ENCODE results near the gene DLGAP5.

DLGAP5 gene, protein sequence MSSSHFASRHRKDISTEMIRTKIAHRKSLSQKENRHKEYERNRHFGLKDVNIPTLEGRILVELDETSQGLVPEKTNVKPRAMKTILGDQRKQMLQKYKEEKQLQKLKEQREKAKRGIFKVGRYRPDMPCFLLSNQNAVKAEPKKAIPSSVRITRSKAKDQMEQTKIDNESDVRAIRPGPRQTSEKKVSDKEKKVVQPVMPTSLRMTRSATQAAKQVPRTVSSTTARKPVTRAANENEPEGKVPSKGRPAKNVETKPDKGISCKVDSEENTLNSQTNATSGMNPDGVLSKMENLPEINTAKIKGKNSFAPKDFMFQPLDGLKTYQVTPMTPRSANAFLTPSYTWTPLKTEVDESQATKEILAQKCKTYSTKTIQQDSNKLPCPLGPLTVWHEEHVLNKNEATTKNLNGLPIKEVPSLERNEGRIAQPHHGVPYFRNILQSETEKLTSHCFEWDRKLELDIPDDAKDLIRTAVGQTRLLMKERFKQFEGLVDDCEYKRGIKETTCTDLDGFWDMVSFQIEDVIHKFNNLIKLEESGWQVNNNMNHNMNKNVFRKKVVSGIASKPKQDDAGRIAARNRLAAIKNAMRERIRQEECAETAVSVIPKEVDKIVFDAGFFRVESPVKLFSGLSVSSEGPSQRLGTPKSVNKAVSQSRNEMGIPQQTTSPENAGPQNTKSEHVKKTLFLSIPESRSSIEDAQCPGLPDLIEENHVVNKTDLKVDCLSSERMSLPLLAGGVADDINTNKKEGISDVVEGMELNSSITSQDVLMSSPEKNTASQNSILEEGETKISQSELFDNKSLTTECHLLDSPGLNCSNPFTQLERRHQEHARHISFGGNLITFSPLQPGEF

DNA sequence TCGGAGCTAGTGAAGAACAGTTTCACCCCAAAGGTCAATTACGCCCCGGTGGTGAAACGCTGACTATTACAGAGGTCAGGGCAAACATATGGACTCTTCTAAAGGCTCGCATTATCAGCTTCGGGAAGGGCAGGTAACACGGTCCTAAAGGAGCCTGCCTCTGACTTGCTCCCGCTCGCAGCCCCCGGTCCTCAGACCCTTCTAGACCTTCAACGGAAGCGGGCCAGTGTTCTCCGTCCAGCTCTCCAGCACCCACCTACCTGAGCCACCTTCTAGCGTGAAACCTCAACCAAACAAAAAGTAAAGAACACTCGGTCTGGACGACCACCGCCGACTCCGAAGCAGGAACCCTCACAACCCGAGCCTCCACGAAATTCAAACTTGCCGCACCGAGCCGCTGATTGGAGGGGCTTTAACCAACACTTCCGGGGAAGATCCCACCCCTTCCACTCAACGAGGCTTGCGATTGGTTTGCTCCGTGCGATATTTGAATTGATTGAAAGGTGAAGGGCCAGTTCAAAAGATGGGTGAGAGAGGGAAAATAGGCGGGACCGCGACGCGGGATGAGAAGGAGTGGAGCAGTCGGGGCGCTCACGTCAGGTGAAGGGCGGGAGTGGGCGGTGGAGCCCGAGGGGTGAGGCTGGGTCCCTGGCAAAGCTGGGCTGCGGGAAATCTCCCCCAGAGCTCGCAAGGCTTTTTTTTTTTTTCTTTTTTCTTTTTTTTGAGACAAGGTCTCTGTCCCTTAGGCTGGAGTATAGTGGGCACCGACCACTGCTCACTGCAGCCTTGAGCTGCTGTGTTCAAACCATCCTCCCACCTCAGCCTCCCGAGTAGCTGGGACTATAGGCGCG, at the start of gene DLGAP5:
Gene DLGAP5 (minus strand): TSS at position 383 of the 851 bp plus-strand sequence. CDS start 2,406 bp downstream, outside the sequence.
- DNase-seq: peak; percentile 91

DNA sequence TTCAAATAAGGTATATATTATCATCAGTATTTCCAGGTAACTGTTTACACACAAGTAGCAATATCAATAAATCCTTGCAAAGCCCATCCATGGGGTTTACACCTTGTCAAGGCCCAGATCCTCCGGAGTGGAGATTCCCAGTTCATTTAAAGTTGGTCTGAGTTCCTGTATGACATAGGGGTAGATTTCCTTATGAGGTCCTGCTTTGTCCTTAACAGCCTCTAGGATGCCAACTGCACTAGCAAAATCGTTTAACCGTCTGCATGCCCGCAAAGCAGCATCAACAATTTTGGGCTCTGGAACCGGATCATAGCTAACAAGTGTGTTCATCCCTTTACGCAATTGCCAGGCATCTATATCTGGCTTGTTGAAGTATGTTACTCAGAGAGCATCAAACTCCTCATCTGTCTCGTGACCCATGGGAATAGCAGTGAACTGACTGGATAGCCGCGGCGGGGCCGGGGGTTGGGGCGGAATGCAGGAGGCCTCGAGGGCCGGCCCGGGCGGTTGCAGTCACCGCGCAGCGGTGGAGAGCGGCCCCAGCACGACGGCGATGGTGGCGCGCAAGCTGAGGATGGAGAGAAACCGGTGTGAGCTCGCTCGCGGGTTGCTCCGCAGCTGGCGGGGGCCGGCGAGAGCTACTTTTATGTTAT, 49.3 kb upstream of the DLGAP5 start:
- DNase-seq: no peak

DNA sequence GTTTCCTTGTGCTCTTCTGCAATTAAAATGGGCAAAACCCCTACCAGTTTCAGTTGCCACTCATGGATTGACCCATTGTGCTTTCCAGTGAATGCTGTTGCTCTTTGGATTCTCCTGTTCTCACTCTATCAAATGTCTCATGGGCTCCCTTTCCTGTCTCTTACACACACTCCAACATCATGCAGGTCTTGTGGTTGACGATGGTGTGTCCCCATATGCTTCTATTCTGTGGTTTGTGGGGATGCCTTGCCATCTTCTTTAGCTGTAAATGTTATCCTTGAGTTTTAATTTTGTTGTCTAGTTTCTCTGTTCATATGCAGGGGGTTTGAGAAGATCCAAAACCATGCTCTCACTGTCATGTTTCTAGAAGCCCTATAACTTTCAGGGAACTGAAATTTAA, 47.9 kb upstream of the DLGAP5 start:
- DNase-seq: no peak

DNA sequence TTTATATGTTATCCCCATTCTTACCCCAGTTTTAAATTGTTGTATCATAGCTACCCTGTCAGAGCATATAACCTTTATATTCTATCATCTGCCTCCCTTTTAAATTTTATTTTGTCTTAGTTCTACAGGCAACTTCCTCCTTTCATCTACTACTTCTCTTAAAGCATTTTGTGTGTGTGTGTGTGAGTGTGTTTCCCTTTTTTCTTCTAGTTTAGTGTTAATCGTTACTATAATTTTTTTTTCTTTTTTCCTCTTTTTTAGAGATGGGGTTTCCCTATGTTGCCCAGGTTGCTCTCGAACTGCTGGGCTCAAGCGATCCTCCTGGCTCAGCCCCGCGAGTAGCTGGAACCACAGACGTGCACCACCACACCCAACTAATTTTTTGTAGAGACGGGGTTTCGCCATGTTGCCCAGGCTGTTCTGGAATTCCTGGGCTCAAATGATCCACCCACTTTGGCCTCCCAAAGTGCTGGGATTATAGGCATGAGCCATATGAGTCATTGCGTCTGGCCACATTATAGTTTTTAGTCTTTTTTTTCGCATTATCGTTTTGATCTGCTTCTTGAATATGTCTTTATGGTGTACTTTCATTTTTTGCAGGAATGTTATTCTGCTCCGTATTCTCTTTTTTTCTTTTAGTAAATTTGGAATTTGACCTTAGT, 46.8 kb upstream of the DLGAP5 start:
- no peak for DNase-seq

DNA sequence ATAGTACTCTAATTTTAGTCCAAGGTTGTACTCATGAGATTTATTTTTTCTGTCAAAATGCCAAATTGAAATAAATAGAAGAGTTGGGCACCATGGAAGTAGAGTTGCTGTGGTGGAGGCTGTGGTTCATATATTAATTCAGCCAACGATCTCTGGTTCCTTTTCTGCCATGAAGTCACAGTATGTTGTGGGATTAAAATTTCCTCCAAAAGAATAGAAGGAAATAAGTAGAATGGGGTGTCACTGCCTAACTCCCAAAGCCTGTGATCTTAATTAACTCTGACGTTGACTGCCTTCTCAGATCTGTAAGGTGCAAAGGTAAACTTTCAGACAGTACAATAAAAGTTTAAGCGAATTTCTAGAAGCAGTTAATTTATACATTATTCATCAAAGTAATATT, 42.2 kb upstream of the DLGAP5 start:
- DNase-seq: no peak

DNA sequence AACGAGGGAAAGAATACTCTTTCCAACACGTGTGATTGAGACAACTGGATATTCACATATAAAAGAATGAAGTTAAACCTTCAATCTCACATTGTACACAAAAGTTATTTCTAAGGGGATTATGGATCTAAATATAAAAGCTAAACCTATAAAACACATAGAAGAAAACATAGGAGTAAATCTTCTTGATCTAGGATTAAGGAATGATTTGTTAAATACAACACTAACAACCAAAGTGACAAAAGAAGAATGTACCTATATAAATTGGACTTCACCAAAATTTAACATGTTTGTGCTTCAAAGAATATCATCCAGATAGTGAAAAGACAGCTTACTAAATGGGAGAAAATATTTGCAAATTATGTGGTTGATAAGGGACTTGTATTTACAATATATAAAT, 36.9 kb upstream of the DLGAP5 start:
- no peak for DNase-seq

DNA sequence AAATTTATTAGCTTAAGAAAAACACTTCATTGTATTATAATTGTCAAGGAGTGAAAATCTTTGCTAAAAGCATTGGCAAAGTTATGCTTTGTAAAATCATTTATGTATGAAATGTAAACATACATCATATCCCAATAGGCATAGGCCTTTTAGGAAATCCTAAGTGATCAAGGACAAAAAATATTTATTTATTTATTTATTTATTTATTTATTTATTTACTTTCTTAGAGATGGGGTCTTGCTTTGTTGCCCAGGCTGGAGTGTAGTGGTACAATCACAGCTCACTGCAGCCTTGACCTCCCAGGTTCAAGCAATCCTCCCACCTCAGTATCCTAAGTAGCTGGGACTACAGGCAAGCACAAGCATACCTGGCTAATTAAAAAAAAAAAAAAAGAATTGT, 32.0 kb upstream of the DLGAP5 start:
- DNase-seq: no peak

DNA sequence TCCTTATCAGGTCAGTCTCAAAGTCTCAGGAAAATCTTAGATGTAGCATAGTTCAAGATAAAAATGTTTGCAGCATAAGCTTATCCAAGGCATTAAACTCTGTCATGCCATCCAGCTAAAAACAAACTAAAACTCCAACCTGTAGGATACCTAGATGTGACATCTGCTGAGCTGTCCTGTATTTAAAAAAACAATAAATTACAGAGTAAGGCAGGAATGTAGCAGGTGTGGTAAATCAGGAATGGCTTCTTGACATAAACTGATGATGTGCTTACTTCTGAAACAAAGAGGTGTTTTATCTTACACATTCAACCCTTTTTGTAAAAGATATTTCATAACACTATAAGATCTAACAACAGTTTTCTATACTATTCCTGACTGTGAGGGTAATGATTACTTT, 30.6 kb upstream of the DLGAP5 start:
- DNase-seq: no peak

DNA sequence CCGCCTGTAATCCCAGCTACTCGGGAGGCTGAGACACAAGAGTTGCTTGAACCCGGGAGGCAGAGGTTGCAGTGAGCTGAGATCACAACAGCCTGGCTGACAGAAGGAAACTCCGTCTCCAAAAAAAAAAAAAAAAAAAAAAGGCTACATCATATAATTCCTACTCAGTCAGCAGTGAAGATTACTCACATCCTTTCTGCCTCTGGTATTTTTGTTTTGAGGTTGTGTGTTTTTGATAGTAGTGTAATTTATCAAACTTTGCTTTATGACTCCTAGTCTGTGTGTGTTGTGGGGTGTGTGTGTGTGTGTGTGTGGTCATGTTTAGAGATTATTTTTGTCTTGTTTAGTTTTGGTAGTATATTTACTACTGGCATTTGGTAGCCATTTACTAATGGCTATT, 29.8 kb upstream of the DLGAP5 start:
- DNase-seq: no peak

DNA sequence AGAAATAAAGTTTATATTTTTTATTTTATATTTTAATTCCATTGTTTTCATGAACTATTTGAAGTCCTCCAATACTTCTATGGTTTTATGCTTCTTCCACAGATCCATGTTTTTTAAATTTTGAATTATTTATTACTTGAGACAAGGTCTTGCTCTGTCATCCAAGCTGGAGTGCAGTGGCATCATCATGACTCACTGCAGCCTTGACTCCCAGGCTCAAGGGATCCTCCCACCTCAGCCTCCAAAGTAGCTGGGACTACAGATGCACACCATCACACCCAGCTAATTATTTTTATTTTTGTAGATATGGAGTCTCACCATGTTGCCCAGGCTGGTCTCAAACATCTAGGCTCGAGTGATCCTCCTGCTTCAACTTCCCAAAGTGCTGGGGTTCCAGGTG, 28.8 kb upstream of the DLGAP5 start:
- no peak for DNase-seq

DNA sequence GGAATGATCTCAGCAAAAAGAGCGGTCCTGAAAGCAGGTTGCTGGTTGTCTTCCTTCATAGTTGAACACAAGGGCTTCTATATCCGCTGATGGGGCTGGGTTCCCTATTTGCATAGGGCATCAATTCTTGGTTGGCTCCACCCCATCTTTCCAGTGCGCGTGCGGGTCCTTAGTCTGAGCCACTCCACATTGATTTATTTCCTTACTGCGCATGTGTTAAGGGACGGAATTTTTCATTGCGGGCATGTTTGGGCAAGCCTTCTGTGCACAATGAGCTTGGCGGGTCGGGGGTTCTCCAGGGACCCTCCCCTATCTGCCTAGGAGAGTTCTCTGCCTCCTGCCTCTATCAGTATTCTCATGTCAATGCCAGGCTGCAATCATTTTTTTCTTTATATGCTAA, 21.2 kb upstream of the DLGAP5 start:
- no peak for DNase-seq

DNA sequence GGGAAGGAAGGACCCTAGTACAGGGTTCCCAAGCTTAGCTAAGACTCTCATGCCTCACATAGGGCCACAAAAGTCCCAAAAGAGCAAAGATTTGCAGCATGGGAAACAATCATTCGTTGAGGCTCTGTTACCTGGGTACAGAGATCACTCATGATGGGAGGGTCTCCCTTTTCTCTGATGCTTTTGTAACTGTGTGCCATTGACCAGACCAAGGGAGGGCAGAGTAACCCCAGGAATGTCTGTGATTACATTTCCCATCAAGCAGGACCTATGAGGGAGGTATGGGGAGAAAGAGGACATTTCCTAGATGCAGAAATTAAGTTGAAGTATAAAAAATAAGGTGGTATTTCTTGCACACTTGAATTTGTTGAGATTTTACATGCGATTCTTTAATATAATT, 16.4 kb upstream of the DLGAP5 start:
- DNase-seq: no peak

DNA sequence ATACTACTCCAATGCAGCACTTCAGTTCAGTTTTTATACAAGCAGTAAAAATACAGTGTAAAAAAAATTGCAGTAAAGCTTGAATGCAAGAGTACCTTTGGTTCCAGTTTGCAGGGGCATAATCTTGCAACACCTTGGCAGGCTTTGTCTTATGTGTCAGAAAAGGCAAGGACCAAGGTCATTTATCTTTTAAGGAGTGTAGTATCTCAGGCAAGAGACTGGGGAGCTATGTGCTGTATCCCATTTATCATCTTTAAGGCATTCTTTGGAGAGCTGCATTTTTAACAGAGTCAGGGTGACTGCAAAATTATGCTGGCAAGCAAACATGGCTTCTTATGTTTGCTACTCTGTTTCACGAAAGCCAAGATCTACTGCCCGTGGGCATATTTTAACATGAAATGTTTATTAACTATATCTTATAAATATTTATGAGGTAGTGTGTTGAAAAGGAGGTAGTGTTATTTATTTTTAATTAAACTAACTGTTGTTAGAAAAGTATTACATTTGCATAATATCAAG, 14.8 kb upstream of the DLGAP5 start:
- no peak for DNase-seq

DNA sequence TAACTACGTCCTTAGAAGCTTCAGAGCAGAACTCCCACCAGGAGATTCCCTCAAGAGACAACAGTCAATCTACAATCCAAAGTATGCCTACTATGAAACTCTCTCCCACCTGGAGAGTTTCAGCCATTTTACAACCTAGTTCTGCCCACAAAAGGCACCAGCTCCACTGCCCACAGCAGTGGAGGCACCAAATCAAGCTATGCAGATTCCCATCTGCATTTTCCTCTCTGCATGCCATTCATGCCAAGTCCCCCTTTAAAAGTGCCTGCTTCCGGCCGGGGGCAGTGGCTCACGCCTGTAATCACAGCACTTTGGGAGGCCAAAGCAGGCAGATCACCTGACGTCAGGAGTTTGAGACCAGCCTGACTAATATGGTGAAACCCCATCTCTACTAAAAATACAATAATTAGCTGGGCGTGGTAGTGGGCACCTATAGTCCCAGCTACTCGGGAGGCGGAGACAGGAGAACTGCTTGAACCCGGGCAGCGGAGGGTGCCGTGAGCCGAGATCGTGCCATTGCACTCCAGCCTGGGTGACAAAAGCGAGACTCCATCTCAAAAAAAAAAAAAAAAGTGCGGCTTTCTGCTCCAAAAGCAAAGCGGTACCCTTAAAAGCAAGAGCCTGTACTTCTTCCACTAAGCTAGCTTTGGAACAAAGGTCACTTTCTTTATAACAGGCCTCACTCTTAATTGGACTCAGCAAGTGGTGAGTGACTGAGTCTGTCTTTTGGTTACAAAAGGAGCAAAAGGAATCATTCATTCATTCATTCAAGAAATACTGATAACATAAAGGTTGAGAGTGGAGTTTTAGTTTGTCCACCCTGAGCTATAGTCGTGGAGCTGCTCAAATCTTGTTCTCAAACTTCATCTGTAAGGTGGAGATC, 10.1 kb upstream of the DLGAP5 start:
- DNase-seq: no peak

DNA sequence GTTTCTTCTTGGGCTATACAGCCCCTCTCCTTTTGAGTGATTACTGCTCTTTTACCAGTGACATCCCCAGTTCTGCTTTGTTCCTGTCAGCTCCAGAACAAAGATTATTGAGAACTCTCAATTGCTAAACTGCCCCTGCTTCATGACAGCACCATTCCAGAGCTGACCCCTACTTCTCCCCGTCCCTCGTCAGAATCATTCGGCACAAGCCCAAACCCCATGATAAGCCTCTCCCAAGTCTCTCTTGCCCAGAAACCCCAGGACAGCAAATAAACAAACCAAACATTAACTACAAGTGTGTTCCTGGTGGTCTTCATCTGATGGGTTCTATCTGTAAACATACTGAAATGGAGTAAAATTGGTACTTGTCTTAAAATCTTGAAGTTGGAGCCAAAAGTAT, 9.3 kb upstream of the DLGAP5 start:
- DNase-seq: no peak

DNA sequence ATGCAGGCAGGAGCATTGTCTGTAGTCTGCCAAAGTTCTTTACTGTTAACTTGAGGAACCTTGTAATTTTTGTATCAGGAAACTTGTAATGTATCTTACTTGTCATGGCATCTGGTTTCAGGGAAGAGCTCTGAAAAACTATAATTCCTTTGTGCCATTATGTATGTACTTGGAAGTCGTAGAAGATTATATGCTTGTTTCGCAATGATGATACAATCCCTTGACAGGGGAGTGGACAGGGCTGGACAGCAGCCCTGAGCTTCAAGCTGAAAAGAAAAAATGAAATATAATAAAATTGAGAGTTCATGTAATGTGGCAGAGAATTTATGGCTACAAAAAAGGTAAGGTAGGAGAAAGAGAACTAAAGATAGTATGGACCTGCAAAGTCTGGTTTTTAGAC, 7.4 kb upstream of the DLGAP5 start:
- DNase-seq: no peak

DNA sequence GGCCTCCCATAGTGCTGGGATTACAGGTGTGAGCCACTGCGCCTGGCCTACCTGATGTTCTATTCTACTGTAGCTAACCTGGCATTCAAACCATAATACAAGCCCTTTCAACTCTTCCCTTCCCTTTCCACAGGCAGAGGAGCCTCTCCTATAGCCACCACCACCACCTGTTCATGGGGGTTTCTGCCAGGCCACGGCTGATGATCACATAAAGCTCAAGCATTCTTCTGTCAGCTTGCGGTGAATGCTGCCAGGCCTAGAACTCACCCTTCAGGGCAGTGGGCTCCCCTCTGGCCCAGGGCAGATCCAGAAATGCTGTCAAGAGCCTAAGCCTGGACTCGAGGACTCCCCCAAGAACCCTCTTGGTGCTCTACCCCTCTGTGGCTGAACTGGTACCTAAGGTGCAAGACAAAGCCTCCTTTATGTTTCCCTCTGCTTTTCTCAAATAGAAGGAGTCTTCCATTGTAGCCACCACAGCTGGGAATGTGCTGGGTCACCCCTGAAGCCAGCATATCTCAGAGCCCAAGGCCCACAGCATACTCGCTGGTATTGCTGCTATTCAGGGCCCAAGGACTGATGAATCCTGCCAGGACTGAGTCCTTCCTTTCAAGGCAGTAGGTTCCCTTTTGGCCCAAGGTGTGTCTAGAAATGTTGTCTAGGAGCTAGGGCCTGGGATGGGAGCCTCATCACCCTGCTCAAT, 3.4 kb upstream of the DLGAP5 start:
- no peak for DNase-seq

DNA sequence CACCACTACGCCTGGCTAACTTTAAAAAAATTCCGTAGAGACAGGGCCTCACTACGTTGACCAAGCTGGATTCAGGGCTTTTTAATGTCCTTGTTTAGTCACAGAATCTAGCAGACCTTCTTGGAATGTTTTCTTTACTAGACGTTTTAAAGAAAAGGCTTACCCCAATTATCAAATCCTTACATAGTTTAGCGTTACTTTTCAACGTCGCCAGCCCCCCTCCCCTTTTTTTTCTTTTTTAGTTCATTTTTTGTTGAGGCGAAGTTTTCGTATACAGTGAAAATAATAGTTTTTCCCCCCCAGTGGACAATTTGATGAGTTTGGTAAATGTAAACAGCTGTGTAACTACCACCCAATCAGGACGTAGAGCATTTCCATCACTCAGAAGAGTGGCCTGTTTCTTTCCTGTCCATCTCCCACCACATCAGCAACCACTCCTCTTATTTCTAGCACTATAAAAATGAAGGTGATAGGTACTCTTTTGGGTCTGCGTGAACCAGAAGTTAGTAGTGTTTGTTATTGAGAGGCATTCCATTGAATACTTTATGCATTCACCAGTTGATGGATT, 753 bp upstream of the DLGAP5 start:
- no peak for DNase-seq

DNA sequence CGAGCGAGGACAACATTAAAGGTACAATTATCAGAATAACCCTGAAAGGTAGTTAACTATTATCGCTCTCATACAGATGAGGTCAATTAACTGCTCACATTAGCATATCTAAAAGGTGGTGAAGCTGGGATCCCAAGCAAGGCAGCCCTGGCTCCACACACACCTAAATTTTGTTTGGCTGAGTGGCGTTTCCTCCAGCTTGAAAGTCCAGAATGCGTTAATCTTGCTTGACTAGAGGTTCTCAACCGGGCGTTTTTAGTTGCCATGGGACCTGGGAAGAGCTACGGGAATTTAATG, 531 bp downstream of the DLGAP5 start:
- no peak for DNase-seq

DNA sequence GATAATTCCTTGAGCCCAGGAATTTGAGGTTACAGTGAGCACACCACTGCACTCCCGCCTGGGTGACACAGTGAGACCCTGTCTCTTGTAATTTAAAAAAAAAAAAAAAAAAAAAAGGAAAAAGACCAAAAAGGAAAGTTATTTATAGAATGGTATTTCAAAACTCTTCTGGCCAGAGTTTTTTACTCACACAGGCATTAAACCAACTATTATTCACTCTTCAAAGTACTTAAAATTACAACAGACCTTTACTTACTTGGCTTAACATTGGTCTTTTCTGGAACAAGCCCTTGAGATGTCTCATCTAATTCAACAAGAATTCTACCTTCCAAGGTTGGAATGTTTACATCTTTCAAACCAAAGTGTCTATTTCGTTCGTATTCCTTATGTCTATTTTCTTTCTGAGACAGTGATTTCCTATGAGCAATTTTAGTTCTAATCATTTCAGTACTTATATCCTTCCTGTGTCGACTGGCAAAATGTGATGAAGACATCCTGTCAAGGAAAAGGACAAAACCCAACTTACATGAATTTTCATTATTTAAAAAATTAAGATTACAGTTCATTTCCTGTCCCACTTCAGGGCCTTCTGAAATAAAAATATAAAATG, 2.6 kb downstream of the DLGAP5 start:
- no peak for DNase-seq

Data from CD4-positive, alpha-beta T cell treated with Interleukin-15 for 1 hour (primary cell).